Measurements from ENCODE around the gene GATB.

GATB gene

GRCh38 chr4:151786158-151786495 is 25.3 kb upstream of the GATB start:
- DNase-seq (ENCODE audit: low spot score): no peak
- H3K9ac ChIP-seq (ENCODE audit: low read depth, low read length, poor library complexity): no peak overlapping the region
- no peak overlapping the region for H4K8ac ChIP-seq (ENCODE audit: low read depth, low read length)
- no peak overlapping the region for H3K4me3 ChIP-seq (ENCODE audit: low read length in 2 of 2)
- H3K18ac ChIP-seq (ENCODE audit: low read length): no peak overlapping the region
- no peak overlapping the region for H2BK120ac ChIP-seq (ENCODE audit: low read depth, low read length)
- peaks cover 0 to 3% (median 0%) of the 10 kb centered on the region in 3 experiments for H3K27me3 ChIP-seq (ENCODE audit: control insufficient read depth in 3 of 3, insufficient read depth in 3 of 3, low read depth in 1 of 3, low read length in 3 of 3)
- no peak overlapping the region for H2BK15ac ChIP-seq (ENCODE audit: low read length)
- no peak overlapping the region for H3K23ac ChIP-seq (ENCODE audit: low read depth, low read length, poor library complexity)
- no peak overlapping the region for H4K91ac ChIP-seq (ENCODE audit: low read depth, low read length, poor library complexity)
- peaks cover 0 to 6% of the 10 kb centered on the region in 2 donors for H3K4me1 ChIP-seq (ENCODE audit: control insufficient read depth in 2 of 2, insufficient read depth in 1 of 2, low read depth in 1 of 2, low read length in 2 of 2)
- no peak overlapping the region for H2BK5ac ChIP-seq (ENCODE audit: low read length)
- no peak overlapping the region for H3K14ac ChIP-seq (ENCODE audit: low read length)
- no peak overlapping the region for H2AK5ac ChIP-seq (ENCODE audit: low read depth, low read length)
- H3K9me3 ChIP-seq (replicated peaks in 1 of 2; ENCODE audit: control insufficient read depth in 2 of 2, insufficient read depth in 1 of 2, low read depth in 1 of 2, low read length in 2 of 2): no peaks in the 10 kb centered on the region
- WGBS, 2 donors (ENCODE audit: extremely low coverage in 2 of 2, insufficient read length in 2 of 2, insufficient replicate concordance in 1 of 2): no CpG with 5 or more reads among the region's 2 CpGs
- no peak overlapping the region for H2AFZ ChIP-seq (ENCODE audit: low read length)
- H3K36me3 ChIP-seq (replicated peaks in 1 of 2; ENCODE audit: control insufficient read depth in 2 of 2, insufficient read depth in 2 of 2, low read length in 2 of 2): no peaks in the 10 kb centered on the region
- no peak overlapping the region for H3K4me2 ChIP-seq (ENCODE audit: insufficient read depth, low read length, poor library complexity, severe bottlenecking)
- H3K27ac ChIP-seq (replicated peaks; ENCODE audit: low read length): no peak overlapping the region
- no peaks in the 10 kb centered on the region for H3K79me1 ChIP-seq (ENCODE audit: low read depth, low read length)
- no peak overlapping the region for H3K4ac ChIP-seq (ENCODE audit: low read length)
- no peak overlapping the region for H2BK12ac ChIP-seq (ENCODE audit: low read length)

DNA sequence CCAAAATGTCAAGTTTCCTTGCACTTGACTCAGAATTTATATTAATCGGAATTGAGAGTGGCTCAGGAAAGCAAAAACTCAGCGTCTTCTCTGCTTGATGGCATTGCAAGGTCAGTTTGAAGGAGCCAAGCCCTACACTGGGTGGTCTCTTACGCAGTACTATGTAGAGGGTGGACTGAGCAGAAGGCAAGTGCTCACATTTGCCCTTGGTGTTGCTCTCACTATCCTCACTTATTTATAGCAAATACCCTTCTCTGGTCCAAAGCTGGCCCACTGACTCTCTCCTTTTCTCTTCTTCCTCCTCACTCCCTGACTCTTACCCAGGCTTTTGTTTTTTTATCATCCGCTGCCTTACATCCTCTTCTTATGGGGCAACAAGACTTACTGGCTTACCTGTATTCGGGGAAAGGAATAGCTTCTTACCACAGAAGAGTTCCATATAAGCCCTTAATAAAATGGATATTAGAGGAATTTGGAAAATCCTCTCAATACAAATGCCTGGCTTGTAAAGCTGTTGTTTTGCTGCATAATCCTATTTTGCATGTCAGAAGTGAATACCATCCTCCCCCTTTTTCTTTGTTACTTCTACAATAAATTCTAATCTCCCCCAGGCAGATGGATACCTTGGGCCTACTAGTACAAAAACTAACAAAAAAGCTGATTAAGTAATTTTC is 24.8 kb upstream of the GATB start:
- Histone ChIP-seq H2BK5ac (ENCODE audit: low read length) (no peak overlapping the region), H3K9me3 (replicated peaks in 1 of 2; ENCODE audit: control insufficient read depth in 2 of 2, insufficient read depth in 1 of 2, low read depth in 1 of 2, low read length in 2 of 2) (no peaks in the 10 kb centered on the region), H2BK15ac (ENCODE audit: low read length) (no peak overlapping the region), H2AFZ (ENCODE audit: low read length) (no peak overlapping the region), H2AK5ac (ENCODE audit: low read depth, low read length) (no peak overlapping the region), H3K4me1 (ENCODE audit: control insufficient read depth in 2 of 2, insufficient read depth in 1 of 2, low read depth in 1 of 2, low read length in 2 of 2) (peaks cover 0 to 6% of the 10 kb centered on the region in 2 donors), H3K14ac (ENCODE audit: low read length) (no peak overlapping the region), H3K9ac (ENCODE audit: low read depth, low read length, poor library complexity) (no peak overlapping the region), H4K8ac (ENCODE audit: low read depth, low read length) (no peak overlapping the region), H3K27ac (replicated peaks; ENCODE audit: low read length) (no peak overlapping the region), H3K4me2 (ENCODE audit: insufficient read depth, low read length, poor library complexity, severe bottlenecking) (no peak overlapping the region), H3K79me1 (ENCODE audit: low read depth, low read length) (no peaks in the 10 kb centered on the region), H3K27me3 (ENCODE audit: control insufficient read depth in 3 of 3, insufficient read depth in 3 of 3, low read depth in 1 of 3, low read length in 3 of 3) (peaks cover 0 to 3% (median 0%) of the 10 kb centered on the region in 3 experiments), H2BK120ac (ENCODE audit: low read depth, low read length) (no peak overlapping the region), H3K18ac (ENCODE audit: low read length) (no peak overlapping the region), H3K4ac (ENCODE audit: low read length) (no peak overlapping the region), H3K36me3 (replicated peaks in 1 of 2; ENCODE audit: control insufficient read depth in 2 of 2, insufficient read depth in 2 of 2, low read length in 2 of 2) (no peaks in the 10 kb centered on the region), H2BK12ac (ENCODE audit: low read length) (no peak overlapping the region), H3K4me3 (ENCODE audit: low read length in 2 of 2) (no peak overlapping the region), H4K91ac (ENCODE audit: low read depth, low read length, poor library complexity) (no peak overlapping the region), H3K23ac (ENCODE audit: low read depth, low read length, poor library complexity) (no peak overlapping the region)
- no CpG with 5 or more reads among the region's 5 CpGs for WGBS, 2 donors (ENCODE audit: extremely low coverage in 2 of 2, insufficient read length in 2 of 2, insufficient replicate concordance in 1 of 2)
- no peak for DNase-seq (ENCODE audit: low spot score)

DNA sequence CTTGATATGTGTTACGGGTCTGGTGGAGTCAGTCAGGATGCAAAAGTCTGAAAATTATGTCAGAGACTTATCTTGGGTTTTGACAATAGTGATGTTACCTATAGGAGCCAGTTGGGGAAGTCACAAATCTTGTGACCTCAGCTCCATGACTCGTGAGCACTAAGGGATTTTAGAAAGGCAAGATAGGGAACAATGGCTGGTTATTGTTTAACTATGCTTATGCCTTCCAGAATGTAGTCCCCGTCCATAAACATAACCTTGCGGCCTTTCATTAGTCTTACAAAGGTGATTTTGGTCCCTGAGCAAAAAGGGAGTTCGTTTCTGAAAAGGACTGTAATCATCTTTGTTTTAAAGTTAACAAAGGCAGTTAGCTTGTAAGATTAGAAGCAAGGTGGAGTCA is 23.9 kb upstream of the GATB start:
- H3K9ac ChIP-seq (ENCODE audit: low read depth, low read length, poor library complexity): no peak overlapping the region
- H2BK15ac ChIP-seq (ENCODE audit: low read length): no peak overlapping the region
- H3K23ac ChIP-seq (ENCODE audit: low read depth, low read length, poor library complexity): no peak overlapping the region
- H3K4ac ChIP-seq (ENCODE audit: low read length): no peak overlapping the region
- H4K8ac ChIP-seq (ENCODE audit: low read depth, low read length): no peak overlapping the region
- H3K27ac ChIP-seq (replicated peaks; ENCODE audit: low read length): no peak overlapping the region
- WGBS, 2 donors (ENCODE audit: extremely low coverage in 2 of 2, insufficient read length in 2 of 2, insufficient replicate concordance in 1 of 2): no CpG with 5 or more reads among the region's 5 CpGs
- no peak overlapping the region for H2BK12ac ChIP-seq (ENCODE audit: low read length)
- peaks cover 0 to 9% (median 0%) of the 10 kb centered on the region in 3 experiments for H3K27me3 ChIP-seq (ENCODE audit: control insufficient read depth in 3 of 3, insufficient read depth in 3 of 3, low read depth in 1 of 3, low read length in 3 of 3)
- H2AK5ac ChIP-seq (ENCODE audit: low read depth, low read length): no peak overlapping the region
- H3K36me3 ChIP-seq (replicated peaks in 1 of 2; ENCODE audit: control insufficient read depth in 2 of 2, insufficient read depth in 2 of 2, low read length in 2 of 2): no peaks in the 10 kb centered on the region
- H2BK5ac ChIP-seq (ENCODE audit: low read length): no peak overlapping the region
- no peaks in the 10 kb centered on the region for H3K79me1 ChIP-seq (ENCODE audit: low read depth, low read length)
- no peak for DNase-seq (ENCODE audit: low spot score)
- no peak overlapping the region for H3K18ac ChIP-seq (ENCODE audit: low read length)
- no peak overlapping the region for H3K4me2 ChIP-seq (ENCODE audit: insufficient read depth, low read length, poor library complexity, severe bottlenecking)
- H3K9me3 ChIP-seq (replicated peaks in 1 of 2; ENCODE audit: control insufficient read depth in 2 of 2, insufficient read depth in 1 of 2, low read depth in 1 of 2, low read length in 2 of 2): no peaks in the 10 kb centered on the region
- no peak overlapping the region for H2BK120ac ChIP-seq (ENCODE audit: low read depth, low read length)
- no peak overlapping the region for H2AFZ ChIP-seq (ENCODE audit: low read length)
- H4K91ac ChIP-seq (ENCODE audit: low read depth, low read length, poor library complexity): no peak overlapping the region
- no peak overlapping the region for H3K4me3 ChIP-seq (ENCODE audit: low read length in 2 of 2)
- H3K4me1 ChIP-seq (ENCODE audit: control insufficient read depth in 2 of 2, insufficient read depth in 1 of 2, low read depth in 1 of 2, low read length in 2 of 2): peaks cover 0 to 6% of the 10 kb centered on the region in 2 donors
- no peak overlapping the region for H3K14ac ChIP-seq (ENCODE audit: low read length)

GRCh38 chr4:151783867-151784266 is 23.1 kb upstream of the GATB start:
- no peak overlapping the region for H2AK5ac ChIP-seq (ENCODE audit: low read depth, low read length)
- no peak overlapping the region for H2AFZ ChIP-seq (ENCODE audit: low read length)
- no peak overlapping the region for H3K23ac ChIP-seq (ENCODE audit: low read depth, low read length, poor library complexity)
- H3K36me3 ChIP-seq (replicated peaks in 1 of 2; ENCODE audit: control insufficient read depth in 2 of 2, insufficient read depth in 2 of 2, low read length in 2 of 2): no peaks in the 10 kb centered on the region
- no peak for DNase-seq (ENCODE audit: low spot score)
- H3K9ac ChIP-seq (ENCODE audit: low read depth, low read length, poor library complexity): no peak overlapping the region
- H2BK12ac ChIP-seq (ENCODE audit: low read length): no peak overlapping the region
- no peak overlapping the region for H2BK15ac ChIP-seq (ENCODE audit: low read length)
- H3K27ac ChIP-seq (replicated peaks; ENCODE audit: low read length): no peak overlapping the region
- no peaks in the 10 kb centered on the region for H3K79me1 ChIP-seq (ENCODE audit: low read depth, low read length)
- H3K4me1 ChIP-seq (ENCODE audit: control insufficient read depth in 2 of 2, insufficient read depth in 1 of 2, low read depth in 1 of 2, low read length in 2 of 2): peaks cover 0 to 6% of the 10 kb centered on the region in 2 donors
- H4K8ac ChIP-seq (ENCODE audit: low read depth, low read length): no peak overlapping the region
- H2BK120ac ChIP-seq (ENCODE audit: low read depth, low read length): no peak overlapping the region
- H3K4me3 ChIP-seq (ENCODE audit: low read length in 2 of 2): no peak overlapping the region
- no peaks in the 10 kb centered on the region for H3K9me3 ChIP-seq (replicated peaks in 1 of 2; ENCODE audit: control insufficient read depth in 2 of 2, insufficient read depth in 1 of 2, low read depth in 1 of 2, low read length in 2 of 2)
- H3K4me2 ChIP-seq (ENCODE audit: insufficient read depth, low read length, poor library complexity, severe bottlenecking): no peak overlapping the region
- H3K27me3 ChIP-seq (ENCODE audit: control insufficient read depth in 3 of 3, insufficient read depth in 3 of 3, low read depth in 1 of 3, low read length in 3 of 3): peaks cover 0 to 9% (median 0%) of the 10 kb centered on the region in 3 experiments
- H3K18ac ChIP-seq (ENCODE audit: low read length): no peak overlapping the region
- H3K14ac ChIP-seq (ENCODE audit: low read length): no peak overlapping the region
- no peak overlapping the region for H4K91ac ChIP-seq (ENCODE audit: low read depth, low read length, poor library complexity)
- H2BK5ac ChIP-seq (ENCODE audit: low read length): no peak overlapping the region
- H3K4ac ChIP-seq (ENCODE audit: low read length): no peak overlapping the region

All from neuronal stem cell (in vitro differentiated cells).